Lung microvascular endothelial cell (primary cell): ENCODE data around the gene SRCAP. TPM values are rescaled to one million over a fixed set of nuclear protein-coding genes. Genes with fewer than 3 reads are reported as not detected.

Source experiments
- total RNA-seq: library from RNA; depleted of rRNA; stranded (reverse); fragments of >200 nt; gene quantifications from 2 replicates; pipeline ENCODE4 v1.2.1, GENCODE V29; 2014

The SRCAP gene
- total RNA-seq, 1 donor from 2014 or later, result 24.8 TPM

Other genes starting within 250 kb of the SRCAP start
- gene ITGAL, start 226.4 kb upstream of the SRCAP start, total RNA-seq, result not detected in 2 replicates
- 11.3 and 17.9 TPM in 2 replicates for gene ZNF768, start 172.6 kb upstream of the SRCAP start, total RNA-seq
- 4.8 and 7.7 TPM in 2 replicates for gene ZNF747, start 164.3 kb upstream of the SRCAP start, total RNA-seq
- 2.0 and 3.2 TPM in 2 replicates for gene ZNF764, start 140.8 kb upstream of the SRCAP start, total RNA-seq
- 5.0 and 5.4 TPM in 2 replicates for gene ZNF688, start 127.5 kb upstream of the SRCAP start, total RNA-seq
- 5.4 and 9.9 TPM in 2 replicates for gene ZNF785, start 113.5 kb upstream of the SRCAP start, total RNA-seq
- 3.1 and 4.0 TPM in 2 replicates for gene ZNF689, start 88.8 kb upstream of the SRCAP start, total RNA-seq
- gene PRR14, start 48.2 kb upstream of the SRCAP start, total RNA-seq, result 4.1 and 4.4 TPM in 2 replicates
- gene FBRS, start 40.7 kb upstream of the SRCAP start, total RNA-seq, result 7.8 and 13.3 TPM in 2 replicates
- gene PHKG2, start 49.3 kb downstream of the SRCAP start, total RNA-seq, result 8.9 and 10.7 TPM in 2 replicates
- 0.40 and 0.87 TPM in 2 replicates for gene CFAP119, start 62.9 kb downstream of the SRCAP start, total RNA-seq
- 32.7 and 42.5 TPM in 2 replicates for gene RNF40, start 63.2 kb downstream of the SRCAP start, total RNA-seq
- gene ZNF629, start 88.0 kb downstream of the SRCAP start, total RNA-seq, result 3.9 and 5.2 TPM in 2 replicates
- 39.7 and 72.0 TPM in 2 replicates for gene BCL7C, start 194.9 kb downstream of the SRCAP start, total RNA-seq
- gene CTF1, start 197.4 kb downstream of the SRCAP start, total RNA-seq, result 0.22 and 0.40 TPM in 2 replicates
- gene FBXL19, start 224.4 kb downstream of the SRCAP start, total RNA-seq, result 14.3 and 15.7 TPM in 2 replicates
- gene ORAI3, start 249.9 kb downstream of the SRCAP start, total RNA-seq, result 22.9 and 24.8 TPM in 2 replicates